Endothelial cell of umbilical vein (primary cell): ENCODE data around the gene SEMA4C. TPM values are rescaled to one million over a fixed set of nuclear protein-coding genes. Genes with fewer than 3 reads are reported as not detected.

Experiments used
- BruUV-seq: library from RNA; stranded (reverse); fragments of 400-500 nt; replicated peaks from 2 replicates; lab custom pipeline; 2021; lab: Mats Ljungman, UMichigan
- CTCF ChIA-PET: fragments of 300-600, 350-600 bp; sonication (Branson Sonifier 250); formaldehyde crosslinking; loops from one replicate; lab custom pipeline; 2021; ENCODE audit warnings: antibody characterized with exemption, inconsistent platforms; lab: Charles Lee
- POLR2A ChIA-PET: fragments of 300-600, 350-600 bp; sonication (Branson Sonifier 250); formaldehyde crosslinking; loops from one replicate; lab custom pipeline; 2021; ENCODE audit warnings: antibody characterized with exemption, inconsistent platforms; lab: Charles Lee
- DNase-seq: peaks from one replicate; pipeline ENCODE4 v3.0.0-alpha.2; 2011; ENCODE audit warnings: low read depth, low spot score
- FAIRE-seq: peaks from 2 replicates; lab custom pipeline; 2011; peaks lifted over from hg19 to GRCh38; lab: Jason Lieb, UNC
- H2AFZ ChIP-seq: 2 replicates; pipeline ENCODE4 v1.6.0; 2012; ENCODE audit warnings: low read depth, low read length, control low read depth, inconsistent platforms
- H3K27ac ChIP-seq: 2 replicates; pipeline ENCODE4 v1.5.1; 2011; ENCODE audit warnings: low read depth, mild to moderate bottlenecking, control low read depth, low read length, moderate library complexity; ENCODE audit not compliant: insufficient read depth
- H3K27me3 ChIP-seq, 2 experiments: 2 replicates each; pipeline versions ENCODE4 v1.6.0 to v1.6.1; 2011; ENCODE audit warnings: low read length in 2 of 2, mixed read lengths in 1 of 2; ENCODE audit not compliant: control insufficient read depth in 2 of 2, insufficient read depth in 2 of 2
- H3K36me3 ChIP-seq, 2 experiments: 2 replicates in 1 of 2; 3 replicates in 1 of 2; pipeline ENCODE4 v1.5.1; 2011; ENCODE audit warnings: low read length in 2 of 2, mild to moderate bottlenecking in 1 of 2, moderate library complexity in 1 of 2; ENCODE audit not compliant: control insufficient read depth in 2 of 2, insufficient read depth in 2 of 2; ENCODE audit errors: extremely low read depth in 1 of 2
- H3K4me1 ChIP-seq: 3 replicates; pipeline ENCODE4 v1.5.1; 2011; ENCODE audit warnings: mild to moderate bottlenecking, low read length; ENCODE audit not compliant: control insufficient read depth, insufficient read depth; ENCODE audit errors: extremely low read depth
- H3K4me2 ChIP-seq: 2 replicates; pipeline ENCODE4 v1.6.1; 2011; ENCODE audit warnings: low read length, control low read depth, mixed read lengths; ENCODE audit not compliant: insufficient read depth
- H3K4me3 ChIP-seq, 3 experiments: fragments of 200-600 bp in 1 of 3; sonication (generic), shearing (Covaris generic) in 1 of 3; replicated peaks in 1 of 3; 2 replicates each; pipeline ENCODE4 v1.5.1; 2011 to 2016; ENCODE audit warnings: control low read depth in 3 of 3, low read length in 3 of 3, mild to moderate bottlenecking in 2 of 3, inconsistent platforms in 1 of 3, low read depth in 1 of 3, moderate library complexity in 1 of 3; ENCODE audit not compliant: insufficient read depth in 1 of 3
- H3K79me2 ChIP-seq: 2 replicates; pipeline ENCODE4 v1.6.0; 2012; ENCODE audit warnings: low read length, inconsistent platforms; ENCODE audit not compliant: control insufficient read depth, insufficient read depth
- H3K9ac ChIP-seq: replicated peaks from 2 replicates; pipeline ENCODE3; 2011; ENCODE audit warnings: low read length, control low read depth; ENCODE audit not compliant: insufficient read depth; ENCODE audit errors: extremely low read depth
- H3K9me1 ChIP-seq: replicated peaks from 3 replicates; pipeline ENCODE4 v1.6.0; 2011; ENCODE audit warnings: mild to moderate bottlenecking, low read length; ENCODE audit not compliant: control insufficient read depth, insufficient read depth; ENCODE audit errors: extremely low read depth
- H3K9me3 ChIP-seq: replicated peaks from 2 replicates; pipeline ENCODE4 v1.5.1; 2012; ENCODE audit warnings: low read length, inconsistent platforms; ENCODE audit not compliant: control insufficient read depth, insufficient read depth
- H4K20me1 ChIP-seq: replicated peaks from 2 replicates; pipeline ENCODE3; 2011; ENCODE audit warnings: mild to moderate bottlenecking, low read length; ENCODE audit not compliant: control insufficient read depth, insufficient read depth; ENCODE audit errors: extremely low read depth
- CTCF ChIP-seq, 2 donors: IDR thresholded peaks; 1 replicate in 1 of 2; 2 replicates in 1 of 2; pipeline ENCODE4 v1.5.1; 2011; ENCODE audit warnings: low read length in 2 of 2, mild to moderate bottlenecking in 2 of 2, moderate library complexity in 2 of 2, control low read depth in 1 of 2, inconsistent platforms in 1 of 2, low read depth in 1 of 2; ENCODE audit not compliant: insufficient read depth in 1 of 2; ENCODE audit errors: extremely low read depth in 1 of 2
- EZH2 ChIP-seq: IDR thresholded peaks from 2 replicates; pipeline ENCODE4 v1.6.1; 2012; ENCODE audit warnings: borderline replicate concordance, low read depth, mild to moderate bottlenecking, moderate library complexity, low read length, inconsistent platforms; ENCODE audit not compliant: severe bottlenecking
- FOS ChIP-seq: IDR thresholded peaks from 2 replicates; pipeline ENCODE4 v1.6.1; 2011; ENCODE audit warnings: mild to moderate bottlenecking, low read length, moderate library complexity, borderline replicate concordance; ENCODE audit not compliant: insufficient read depth
- GATA2 ChIP-seq: IDR thresholded peaks from 2 replicates; pipeline ENCODE4 v1.7.0; 2011; ENCODE audit warnings: low read depth, mild to moderate bottlenecking, moderate library complexity, mixed read lengths, low read length; ENCODE audit not compliant: insufficient read length, insufficient read depth
- JUN ChIP-seq: IDR thresholded peaks from 2 replicates; pipeline ENCODE4 v1.6.1; 2011; ENCODE audit warnings: borderline replicate concordance, low read depth; ENCODE audit not compliant: insufficient read length, insufficient read depth
- MAX ChIP-seq: IDR thresholded peaks from 2 replicates; pipeline ENCODE4 v1.6.1; 2011; ENCODE audit not compliant: insufficient read depth, insufficient read length
- MYC ChIP-seq: IDR thresholded peaks from one replicate; pipeline ENCODE4 v1.6.1; 2011; ENCODE audit warnings: mild to moderate bottlenecking, low read depth, low read length
- POLR2A ChIP-seq: IDR thresholded peaks from 2 replicates; pipeline ENCODE4 v1.6.1; 2012; ENCODE audit warnings: low read depth, mild to moderate bottlenecking, control low read depth, low read length
- POLR2AphosphoS5 ChIP-seq: IDR thresholded peaks from 2 replicates; pipeline ENCODE4 v1.6.1; 2012; ENCODE audit warnings: low read depth, mild to moderate bottlenecking, control low read depth, low read length, moderate library complexity; ENCODE audit not compliant: insufficient read depth
- dilution Hi-C: fragments of 300-500 bp; cut with MboI; formaldehyde crosslinking; loops from one replicate; pipeline ENCODE4 v1.15.0; 2019; ENCODE audit warnings: low sequenced_read_pairs; ENCODE audit not compliant: extremely low pct_ligation_motif_present
- intact Hi-C: fragments of 100-400 bp; cut with micrococcal nuclease; formaldehyde crosslinking; loops from one replicate; pipeline ENCODE4 v1.10.0; 2022
- polyA plus RNA-seq, 4 experiments: library from polyadenylated mRNA; depleted of rRNA in 3 of 4; stranded (reverse) in 3 of 4; unstranded in 1 of 4; fragments of >200 nt; gene quantifications; 2 replicates each; pipeline versions ENCODE4 v1.2.1 to v1.2.3, GENCODE V29; 2011 to 2012; ENCODE audit warnings: missing spikeins in 1 of 4
- total RNA-seq: library from RNA; stranded (reverse); gene quantifications from 2 replicates; pipeline ENCODE4 v1.2.3, GENCODE V29; 2021

The SEMA4C gene
- total and polyA plus RNA-seq, 2 donors (not counting 3 experiments of a cell fraction or from before 2014, with no cell fraction given): 16.4 to 17.3 TPM

DNA sequence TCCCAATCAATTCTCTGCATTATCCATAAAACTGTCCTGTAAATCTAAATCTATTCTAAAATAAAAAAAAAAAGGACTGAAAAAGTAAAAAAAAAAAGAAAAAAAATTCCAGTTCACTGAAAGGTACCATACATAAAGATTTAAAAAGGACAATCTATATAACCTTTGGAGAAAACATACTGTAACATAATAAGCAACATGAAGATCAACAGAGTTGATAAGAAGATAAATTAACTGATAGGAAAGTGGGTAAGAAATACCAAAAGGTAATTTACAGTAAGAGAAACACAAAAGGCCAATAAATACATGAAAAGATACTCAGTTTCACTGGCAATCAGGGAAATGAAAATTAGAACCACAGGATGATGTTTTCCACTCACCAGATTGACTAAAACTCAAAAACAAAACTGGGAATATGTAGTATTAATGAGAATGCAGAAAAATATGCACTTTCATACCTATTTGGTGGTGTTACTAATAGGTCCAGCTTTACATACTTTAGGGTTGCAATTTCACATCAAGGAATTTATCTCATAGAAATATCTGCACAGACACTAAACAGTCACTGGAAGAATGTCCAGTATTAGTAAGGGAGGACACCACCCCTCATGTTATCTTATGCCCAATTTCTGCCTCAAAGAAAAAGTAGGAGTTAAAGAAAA lies 48.3 kb upstream of the SEMA4C start:
- H3K27me3 ChIP-seq: peaks cover 2 to 4% of the 10 kb centered on the region in 2 experiments
- no peaks in the 10 kb centered on the region for H3K9me1 ChIP-seq
- no peak overlapping the region for H3K4me2 ChIP-seq
- no peaks in the 10 kb centered on the region for H3K36me3 ChIP-seq
- dilution Hi-C loops: no loop called here
- POLR2A ChIA-PET: no interaction called here
- CTCF ChIA-PET: no interaction called here
- no peaks in the 10 kb centered on the region for H3K4me1 ChIP-seq
- no peaks in the 10 kb centered on the region for H3K9me3 ChIP-seq
- DNase-seq (no peak), FAIRE-seq (no peak)
- H3K27ac ChIP-seq: no peak overlapping the region
- intact Hi-C loops: no loop called here
- no TSS peak for BruUV-seq
- no peak for TF ChIP-seq MYC
- no peak for TF ChIP-seq JUN
- no peaks in the 10 kb centered on the region for H3K79me2 ChIP-seq
- no peaks in the 10 kb centered on the region for H4K20me1 ChIP-seq
- H3K4me3 ChIP-seq: no peak overlapping the region
- no peak overlapping the region for H2AFZ ChIP-seq
- H3K9ac ChIP-seq: no peak overlapping the region

- no peak overlapping the region for H3K4me2 ChIP-seq
- no TSS peak for BruUV-seq
- CTCF ChIA-PET: no interaction called here
Observed at GRCh38 chr2:96916646-96917543, 47.0 kb upstream of the SEMA4C start.

More at GRCh38 chr2:96916646-96917543, 47.0 kb upstream of the SEMA4C start:
- Histone ChIP-seq H3K9me3 (no peaks in the 10 kb centered on the region), H3K9ac (no peak overlapping the region), H3K79me2 (no peaks in the 10 kb centered on the region), H3K36me3 (no peaks in the 10 kb centered on the region), H2AFZ (no peak overlapping the region), H4K20me1 (no peaks in the 10 kb centered on the region), H3K27ac (no peak overlapping the region), H3K9me1 (no peaks in the 10 kb centered on the region), H3K27me3 (peaks cover 4% of the 10 kb centered on the region in 2 experiments), H3K4me3 (no peak overlapping the region), H3K4me1 (no peaks in the 10 kb centered on the region)
- POLR2A ChIA-PET: no interaction called here
- DNase-seq: no peak
- dilution Hi-C loops: no loop called here
- TF ChIP-seq MYC (no peak), JUN (no peak), CTCF (IDR thresholded peaks at IDR 0.05; ENCODE audit: extremely low read depth in 1 of 2, insufficient read depth in 1 of 2, low read depth in 1 of 2, low read length in 2 of 2) (no peak), GATA2 (no peak), FOS (no peak), POLR2AphosphoS5 (no peak), EZH2 (no peak), POLR2A (no peak), MAX (no peak)
- intact Hi-C loops: no loop called here
- no peak for FAIRE-seq
